Neuron (in vitro differentiated cells): ENCODE data around the gene LAMA5.

Experiments used
- H2AFZ ChIP-seq: one replicate; pipeline ENCODE4 v1.6.1; 2013; ENCODE audit warnings: low read depth, mild to moderate bottlenecking, inconsistent platforms, low read length, moderate library complexity
- H3K27me3 ChIP-seq: one replicate; pipeline ENCODE4 v1.6.1; 2013; ENCODE audit warnings: low read length; ENCODE audit not compliant: insufficient read depth
- H3K36me3 ChIP-seq: one replicate; pipeline ENCODE4 v1.6.1; 2013; ENCODE audit warnings: low read length; ENCODE audit not compliant: insufficient read depth
- H3K4me1 ChIP-seq: one replicate; pipeline ENCODE4 v1.6.1; 2013; ENCODE audit warnings: low read length; ENCODE audit not compliant: insufficient read depth
- H3K4me3 ChIP-seq: 2 replicates; pipeline ENCODE4 v1.5.1; 2013; ENCODE audit warnings: mild to moderate bottlenecking, low read length, moderate library complexity
- H3K9me3 ChIP-seq: one replicate; pipeline ENCODE4 v1.6.1; 2013; ENCODE audit warnings: low read length

LAMA5 gene

GRCh38 chr20:62305765-62306413, 61.2 kb downstream of the LAMA5 start:
- no peak overlapping the region for H3K4me3 ChIP-seq
- no peak overlapping the region for H2AFZ ChIP-seq
- no peaks in the 10 kb centered on the region for H3K27me3 ChIP-seq
- no peaks in the 10 kb centered on the region for H3K9me3 ChIP-seq
- peaks cover 57% of the 10 kb centered on the region for H3K36me3 ChIP-seq
- peaks cover 17% of the 10 kb centered on the region for H3K4me1 ChIP-seq

- H3K27me3 ChIP-seq = no peaks in the 10 kb centered on the region
- peaks cover 56% of the 10 kb centered on the region for H3K36me3 ChIP-seq
- no peak overlapping the region for H3K4me3 ChIP-seq
Observed at GRCh38 chr20:62305149-62305764, 61.9 kb downstream of the LAMA5 start.

GRCh38 chr20:62304331-62305148, 62.6 kb downstream of the LAMA5 start:
- H2AFZ ChIP-seq = no peak overlapping the region
- H3K9me3 ChIP-seq = no peaks in the 10 kb centered on the region
- no peaks in the 10 kb centered on the region for H3K27me3 ChIP-seq
- H3K4me1 ChIP-seq = peaks cover 17% of the 10 kb centered on the region
- H3K4me3 ChIP-seq = peak overlapping the region; percentile 91
- H3K36me3 ChIP-seq = peaks cover 50% of the 10 kb centered on the region

More at GRCh38 chr20:62305149-62305764, 61.9 kb downstream of the LAMA5 start:
- no peak overlapping the region for H2AFZ ChIP-seq
- H3K9me3 ChIP-seq = no peaks in the 10 kb centered on the region
- H3K4me1 ChIP-seq = peaks cover 17% of the 10 kb centered on the region

GRCh38 chr20:62303340-62304226, 63.5 kb downstream of the LAMA5 start:
- no peak overlapping the region for H2AFZ ChIP-seq
- peaks cover 17% of the 10 kb centered on the region for H3K4me1 ChIP-seq
- peak overlapping the region; percentile 91 for H3K4me3 ChIP-seq
- H3K9me3 ChIP-seq = no peaks in the 10 kb centered on the region
- H3K36me3 ChIP-seq = peaks cover 47% of the 10 kb centered on the region
- no peaks in the 10 kb centered on the region for H3K27me3 ChIP-seq

DNA sequence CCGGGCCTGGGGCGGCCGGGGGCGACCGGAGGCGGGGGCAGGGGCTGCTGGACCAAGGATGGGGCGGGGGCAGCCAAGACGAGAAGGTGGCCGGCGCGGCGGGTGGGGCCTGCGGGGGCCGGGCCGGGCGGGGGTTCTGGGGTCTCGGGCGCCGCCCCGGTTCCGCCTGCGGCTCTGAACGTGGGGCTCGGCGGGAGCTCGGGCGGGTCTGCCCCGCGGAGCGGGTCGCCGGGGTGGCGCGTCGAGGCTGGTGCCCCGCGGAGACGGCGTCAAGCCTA, 64.1 kb downstream of the LAMA5 start:
- Histone ChIP-seq H3K36me3 (peaks cover 43% of the 10 kb centered on the region), H3K4me1 (peaks cover 17% of the 10 kb centered on the region), H3K27me3 (no peaks in the 10 kb centered on the region), H2AFZ (no peak overlapping the region), H3K9me3 (no peaks in the 10 kb centered on the region), H3K4me3 (peak overlapping the region; percentile 91)

- Histone ChIP-seq H3K27me3 (no peaks in the 10 kb centered on the region), H3K36me3 (peaks cover 38% of the 10 kb centered on the region), H3K4me1 (peaks cover 17% of the 10 kb centered on the region), H2AFZ (peak within 1 kb of the TSS; percentile 33), H3K9me3 (no peaks in the 10 kb centered on the region), H3K4me3 (peak within 1 kb of the TSS; percentile 91)
Observed at GRCh38 chr20:62302341-62303061, 64.6 kb downstream of the LAMA5 start, which contains the start of gene ADRM1. ADRM1 (plus strand) TSS chr20:62302997; CDS start chr20:62303569, 572 bp downstream.

DNA sequence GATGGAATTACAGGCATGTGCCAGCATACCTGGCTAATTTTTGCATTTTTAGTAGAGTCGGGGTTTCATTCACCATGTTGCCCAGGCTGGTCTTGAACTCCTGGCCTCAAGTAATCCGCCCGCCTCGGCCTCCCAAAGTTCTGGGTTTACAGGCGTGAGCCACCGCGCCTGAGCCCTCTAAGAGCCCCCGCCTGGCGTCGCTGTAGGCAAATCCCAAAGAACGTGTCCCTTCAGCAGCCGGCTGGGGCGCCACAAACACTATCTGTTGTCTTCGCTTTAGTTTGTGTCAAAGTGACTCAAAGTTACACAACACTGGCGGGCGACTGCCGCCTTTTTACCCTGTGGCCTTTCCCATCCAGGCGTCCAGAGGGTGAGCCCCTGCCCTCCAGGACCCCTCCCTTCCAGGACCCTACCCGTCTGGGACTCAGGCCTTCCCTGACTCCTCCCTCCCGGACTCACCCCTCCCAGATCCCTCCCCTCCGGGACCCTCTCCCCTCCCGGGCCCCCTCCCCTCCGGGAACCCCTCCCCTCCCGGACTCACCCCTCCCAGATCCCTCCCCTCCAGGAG, 65.3 kb downstream of the LAMA5 start:
- Histone ChIP-seq H3K4me3 (peak overlapping the region; percentile 91), H3K9me3 (no peaks in the 10 kb centered on the region)

DNA sequence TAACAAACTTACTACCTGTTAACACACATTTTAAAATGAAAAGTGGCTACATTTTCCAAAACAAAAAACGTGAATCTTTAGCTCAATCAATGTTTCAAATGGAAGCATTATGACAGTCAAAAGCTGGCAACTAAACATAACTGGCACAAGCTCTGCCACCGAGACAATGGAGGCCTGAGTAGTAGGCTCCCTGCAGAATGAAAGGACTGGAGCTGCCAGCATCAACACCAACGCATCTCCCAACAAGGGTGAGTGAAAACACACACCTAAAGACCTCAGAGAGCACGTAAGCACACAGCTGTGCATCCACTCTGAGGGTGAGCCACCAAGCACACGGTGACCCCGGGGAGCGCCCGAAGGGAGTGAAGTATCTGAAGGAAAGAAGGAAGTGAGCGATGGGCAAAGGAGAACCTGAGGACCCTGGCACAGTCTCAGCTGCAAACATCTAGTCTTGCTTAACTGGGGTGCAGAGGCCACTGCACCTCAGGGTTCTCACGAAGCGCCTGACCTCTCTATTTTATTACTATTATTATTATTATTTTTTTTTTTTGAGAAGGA, 65.9 kb downstream of the LAMA5 start:
- Histone ChIP-seq H2AFZ (no peak overlapping the region), H3K27me3 (no peaks in the 10 kb centered on the region), H3K4me3 (no peak overlapping the region)

More for the DNA sequence above, 65.3 kb downstream of the LAMA5 start:
- H3K4me1 ChIP-seq = peaks cover 17% of the 10 kb centered on the region
- H2AFZ ChIP-seq = peak overlapping the region; percentile 33
- peaks cover 37% of the 10 kb centered on the region for H3K36me3 ChIP-seq
- no peaks in the 10 kb centered on the region for H3K27me3 ChIP-seq

GRCh38 chr20:62300319-62300718, 66.8 kb downstream of the LAMA5 start:
- Histone ChIP-seq H3K4me3 (no peak overlapping the region), H3K4me1 (peaks cover 17% of the 10 kb centered on the region), H2AFZ (no peak overlapping the region), H3K36me3 (peaks cover 38% of the 10 kb centered on the region), H3K27me3 (no peaks in the 10 kb centered on the region), H3K9me3 (no peaks in the 10 kb centered on the region)

More for the DNA sequence above, 65.9 kb downstream of the LAMA5 start:
- H3K9me3 ChIP-seq = no peaks in the 10 kb centered on the region
- peaks cover 35% of the 10 kb centered on the region for H3K36me3 ChIP-seq
- peaks cover 17% of the 10 kb centered on the region for H3K4me1 ChIP-seq

- Histone ChIP-seq H3K4me3 (no peak overlapping the region), H3K4me1 (peaks cover 16% of the 10 kb centered on the region)
Observed at GRCh38 chr20:62299666-62300236, 67.4 kb downstream of the LAMA5 start.

GRCh38 chr20:62298577-62299249, 68.4 kb downstream of the LAMA5 start:
- Histone ChIP-seq H3K4me1 (peaks cover 6% of the 10 kb centered on the region), H3K4me3 (no peak overlapping the region), H3K36me3 (peaks cover 37% of the 10 kb centered on the region), H2AFZ (no peak overlapping the region), H3K27me3 (no peaks in the 10 kb centered on the region), H3K9me3 (no peaks in the 10 kb centered on the region)

More at GRCh38 chr20:62299666-62300236, 67.4 kb downstream of the LAMA5 start:
- Histone ChIP-seq H3K27me3 (no peaks in the 10 kb centered on the region), H3K9me3 (no peaks in the 10 kb centered on the region), H3K36me3 (peaks cover 36% of the 10 kb centered on the region), H2AFZ (no peak overlapping the region)
